HCT116 (cell line): Measurements from ENCODE around the gene TSPAN3. TPM values are rescaled to one million over a fixed set of nuclear protein-coding genes. Genes with fewer than 3 reads are reported as not detected.

Source experiments
- ATAC-seq: fragments of 200-7000 bp; cut with Tn5 transposase; 2 replicates; pipeline ENCODE4 v1.9.1; 2020; ENCODE audit warnings: mild to moderate bottlenecking, moderate library complexity
- BruUV-seq: library from RNA; stranded (reverse); fragments of 400-500 nt; replicated peaks from 2 replicates; lab custom pipeline; 2021; lab: Mats Ljungman, UMichigan
- CTCF ChIA-PET: fragments of 300-600 bp; sonication (Branson Sonifier 250); formaldehyde crosslinking; loops from one replicate; lab custom pipeline; 2021; ENCODE audit warnings: antibody characterized with exemption; lab: Charles Lee
- POLR2A ChIA-PET: fragments of 300-600, 350-600 bp; sonication (Branson Sonifier 250); formaldehyde crosslinking; loops from one replicate; lab custom pipeline; 2021; ENCODE audit warnings: antibody characterized with exemption; lab: Charles Lee
- RAD21 ChIA-PET, 2 experiments: fragments of 300-600 bp; sonication (Branson Sonifier 250); formaldehyde crosslinking; loops; one replicate each; lab custom pipeline; 2023; ENCODE audit warnings: low total read pairs in 2 of 2; ENCODE audit not compliant: uncharacterized antibody in 2 of 2, unreplicated experiment in 2 of 2, low non-redundant PET in 1 of 2; lab: Charles Lee
- DNase-seq: peaks from one replicate; pipeline ENCODE4 v3.0.0-alpha.2; 2010; ENCODE audit warnings: low read depth, low spot score
- H2AFZ ChIP-seq: fragments of 200-600 bp; shearing (Covaris generic), sonication (generic); 2 replicates; pipeline ENCODE4 v1.6.1; 2017; ENCODE audit warnings: low read depth, mixed run types, mixed read lengths, antibody characterized with exemption, low read length; ENCODE audit not compliant: poor library complexity, severe bottlenecking
- H3K27ac ChIP-seq: 2 replicates; pipeline ENCODE4 v1.5.1; 2012; ENCODE audit warnings: low read depth, low read length
- H3K27me3 ChIP-seq: fragments of 200-600 bp; sonication (generic); 2 replicates; pipeline ENCODE4 v1.6.1; 2016; ENCODE audit warnings: mixed run types, low read length, mixed read lengths; ENCODE audit not compliant: insufficient read depth
- H3K36me3 ChIP-seq, 2 experiments: fragments of 200-500 bp in 1 of 2; fragments of 200-600 bp in 1 of 2; sonication (Bioruptor generic) in 1 of 2; sonication (generic) in 1 of 2; 2 replicates each; pipeline versions ENCODE4 v1.5.1 to v1.6.1; 2014 to 2016; ENCODE audit warnings: low read length in 2 of 2, inconsistent platforms in 1 of 2, mixed read lengths in 1 of 2, mixed run types in 1 of 2; ENCODE audit not compliant: insufficient read depth in 2 of 2, control insufficient read depth in 1 of 2
- H3K4me1 ChIP-seq, 2 experiments: fragments of 200-600 bp in 1 of 2; sonication (generic) in 1 of 2; 2 replicates each; pipeline versions ENCODE4 v1.5.1 to v1.6.1; 2012 to 2017; ENCODE audit warnings: low read length in 2 of 2, inconsistent platforms in 1 of 2, mild to moderate bottlenecking in 1 of 2, mixed read lengths in 1 of 2, mixed run types in 1 of 2, moderate library complexity in 1 of 2; ENCODE audit not compliant: insufficient read depth in 2 of 2, control insufficient read depth in 1 of 2
- H3K4me2 ChIP-seq: fragments of 200-600 bp; sonication (generic); 2 replicates; pipeline ENCODE4 v1.6.1; 2017; ENCODE audit warnings: mixed run types, low read length, mixed read lengths
- H3K4me3 ChIP-seq, 2 experiments: fragments of 200-600 bp in 1 of 2; sonication (generic) in 1 of 2; replicated peaks in 1 of 2; 2 replicates each; pipeline ENCODE4 v1.5.1; 2011 to 2016; ENCODE audit warnings: low read length in 2 of 2, control low read depth in 1 of 2, low read depth in 1 of 2, mild to moderate bottlenecking in 1 of 2, mixed read lengths in 1 of 2, mixed run types in 1 of 2
- H3K79me2 ChIP-seq: fragments of 200-600 bp; sonication (generic); 2 replicates; pipeline ENCODE4 v1.6.1; 2017; ENCODE audit warnings: mild to moderate bottlenecking, mixed run types, low read length, moderate library complexity, mixed read lengths; ENCODE audit not compliant: insufficient read depth
- H3K9ac ChIP-seq: fragments of 200-600 bp; sonication (generic); 2 replicates; pipeline ENCODE4 v1.6.1; 2016; ENCODE audit warnings: low read length, mixed read lengths
- H3K9me2 ChIP-seq: fragments of 200-600 bp; sonication (generic), shearing (Covaris generic); 2 replicates; pipeline ENCODE4 v1.6.1; 2017; ENCODE audit warnings: mixed run types, mild to moderate bottlenecking, moderate library complexity; ENCODE audit not compliant: insufficient read depth
- H3K9me3 ChIP-seq, 2 experiments: fragments of 200-500 bp in 1 of 2; fragments of 200-600 bp in 1 of 2; sonication (Bioruptor generic) in 1 of 2; sonication (generic) in 1 of 2; 2 replicates each; pipeline ENCODE4 v1.6.1; 2014 to 2017; ENCODE audit warnings: low read length in 2 of 2, mixed read lengths in 2 of 2, inconsistent platforms in 1 of 2, low read depth in 1 of 2, mild to moderate bottlenecking in 1 of 2, mixed run types in 1 of 2, moderate library complexity in 1 of 2; ENCODE audit not compliant: control insufficient read depth in 1 of 2, insufficient read depth in 1 of 2
- H4K20me1 ChIP-seq: fragments of 200-600 bp; sonication (generic), shearing (Covaris generic); 2 replicates; pipeline ENCODE4 v1.6.1; 2017; ENCODE audit warnings: mixed run types, mild to moderate bottlenecking, moderate library complexity; ENCODE audit not compliant: insufficient read depth
- ATF3 ChIP-seq: IDR thresholded peaks from 2 replicates; pipeline ENCODE4 v1.6.1; 2012
- CEBPB ChIP-seq: IDR thresholded peaks from 2 replicates; pipeline ENCODE4 v1.6.1; 2012; ENCODE audit warnings: low read depth
- EGR1 ChIP-seq: IDR thresholded peaks from 2 replicates; pipeline ENCODE4 v1.6.1; 2012; ENCODE audit warnings: low read depth
- EZH2 ChIP-seq: fragments of 200-600 bp; sonication (generic); IDR thresholded peaks from 2 replicates; pipeline ENCODE4 v1.6.1; 2017; ENCODE audit warnings: antibody characterized with exemption, mixed run types
- EZH2phosphoT487 ChIP-seq: fragments of 200-600 bp; IDR thresholded peaks from 2 replicates; pipeline ENCODE4 v1.6.1; 2018; ENCODE audit warnings: antibody characterized with exemption, borderline replicate concordance
- FOSL1 ChIP-seq: IDR thresholded peaks from 2 replicates; pipeline ENCODE4 v1.6.1; 2012; ENCODE audit warnings: low read depth
- JUND ChIP-seq: IDR thresholded peaks from 2 replicates; pipeline ENCODE4 v1.6.1; 2012
- MAX ChIP-seq: IDR thresholded peaks from 2 replicates; pipeline ENCODE4 v1.6.1; 2012
- POLR2A ChIP-seq: IDR thresholded peaks from 2 replicates; pipeline ENCODE4 v1.7.0; 2011; ENCODE audit warnings: borderline replicate concordance; ENCODE audit not compliant: insufficient read depth, insufficient read length; ENCODE audit errors: extremely low read depth
- POLR2AphosphoS5 ChIP-seq: IDR thresholded peaks from 2 replicates; pipeline ENCODE4 v1.6.1; 2011; ENCODE audit warnings: mild to moderate bottlenecking, low read depth, low read length, moderate library complexity
- REST ChIP-seq: IDR thresholded peaks from 2 replicates; pipeline ENCODE4 v1.6.1; 2012; ENCODE audit warnings: low read depth
- SIN3A ChIP-seq: IDR thresholded peaks from 2 replicates; pipeline ENCODE4 v1.6.1; 2012; ENCODE audit warnings: low read depth
- SP1 ChIP-seq: IDR thresholded peaks from 2 replicates; pipeline ENCODE4 v1.6.1; 2012; ENCODE audit warnings: low read depth
- TCF7L2 ChIP-seq: IDR thresholded peaks from 2 replicates; pipeline ENCODE4 v1.7.0; 2011; ENCODE audit warnings: borderline replicate concordance, inconsistent platforms; ENCODE audit not compliant: insufficient read depth, insufficient read length; ENCODE audit errors: extremely low read depth
- YY1 ChIP-seq: IDR thresholded peaks from 2 replicates; pipeline ENCODE4 v1.6.1; 2011; ENCODE audit warnings: low read length, low read depth, moderate library complexity, mild to moderate bottlenecking; ENCODE audit not compliant: insufficient replicate concordance; ENCODE audit errors: extremely low read depth
- ZBTB33 ChIP-seq: IDR thresholded peaks from 2 replicates; pipeline ENCODE4 v1.6.1; 2011; ENCODE audit warnings: mild to moderate bottlenecking, low read length, moderate library complexity; ENCODE audit not compliant: insufficient replicate concordance; ENCODE audit errors: extremely low read depth
- ZFX ChIP-seq: fragments of 450-650 bp; IDR thresholded peaks from 2 replicates; pipeline ENCODE4 v1.6.1; 2017
- ZNF274 ChIP-seq: fragments of 200-500 bp; sonication (Bioruptor generic); IDR thresholded peaks from 2 replicates; pipeline ENCODE4 v1.6.1; 2014; ENCODE audit warnings: mild to moderate bottlenecking, low read depth, low read length, inconsistent platforms
- intact Hi-C: fragments of 100-400 bp; cut with micrococcal nuclease; formaldehyde crosslinking; loops from 2 replicates; pipeline ENCODE4 v1.10.0; 2022
- total RNA-seq: library from RNA; stranded (reverse); gene quantifications from one replicate; pipeline ENCODE4 v1.2.1, GENCODE V29; 2021; ENCODE audit not compliant: unreplicated experiment

TSPAN3 gene
- total RNA-seq, 1 experiment from 2014 or later, result 140 TPM

- Histone ChIP-seq H4K20me1 (no peaks in the 10 kb centered on the region), H3K9me3 (no peaks in the 10 kb centered on the region), H3K4me2 (no peak overlapping the region), H3K4me3 (no peak overlapping the region), H3K9me2 (no peaks in the 10 kb centered on the region), H3K27ac (no peak overlapping the region), H3K27me3 (no peaks in the 10 kb centered on the region), H3K9ac (no peak overlapping the region), H2AFZ (no peak overlapping the region), H3K4me1 (no peaks in the 10 kb centered on the region), H3K36me3 (no peaks in the 10 kb centered on the region), H3K79me2 (no peaks in the 10 kb centered on the region)
- CTCF ChIA-PET, result no interaction called here
- RAD21 ChIA-PET, result no interaction called here
- TF ChIP-seq MAX, result no peak
- no peak for TF ChIP-seq ZNF274
- TF ChIP-seq YY1, result no peak
- no peak for TF ChIP-seq CEBPB
- TF ChIP-seq REST, result no peak
- no peak for TF ChIP-seq FOSL1
- no peak for TF ChIP-seq SIN3A
- no peak for TF ChIP-seq EZH2phosphoT487
- TF ChIP-seq POLR2AphosphoS5, result no peak
- no peak for TF ChIP-seq TCF7L2
- no peak for TF ChIP-seq EGR1
- TF ChIP-seq SP1, result no peak
- no peak for TF ChIP-seq ATF3
- TF ChIP-seq EZH2, result no peak
- no peak for TF ChIP-seq ZFX
- TF ChIP-seq JUND, result no peak
- no peak for TF ChIP-seq POLR2A
- no peak for TF ChIP-seq ZBTB33
- POLR2A ChIA-PET, result no interaction called here
- no peak for ATAC-seq
- BruUV-seq, result no TSS peak
- no peak for DNase-seq
- intact Hi-C loops, result loop anchor here (5.0 kb wide), 1 partner anchor 801 kb away; no protein-coding TSS in a partner anchor
These were observed 49.8 kb downstream of the TSPAN3 start for GRCh38 chr15:77021088-77021481.
